ENCODE results near the gene MSMO1.
"Not testable (repeated sequence)": the region's sequence is repeated elsewhere in the genome, so short reads cannot be mapped to it uniquely, and the experiment has no call there.

MSMO1 gene

GRCh38 chr4:165327211-165328100, at the start of gene MSMO1:
Gene MSMO1 (plus strand): TSS chr4:165327669. CDS start chr4:165333371, 5,702 bp downstream.
- Histone ChIP-seq H3K9me3 (ENCODE audit: low read depth, low read length) (0 out of 2 replicates have a peak, but pooled peaks cover 4% of the 10 kb centered on the region), H3K4me3 (peak within 1 kb of the TSS; percentile 89), H3K27ac (peak within 1 kb of the TSS; percentile 90), H3K36me3 (ENCODE audit: insufficient read depth, low read length) (peaks cover 41% of the 10 kb centered on the region), H3K9ac (ENCODE audit: insufficient read length) (peak within 1 kb of the TSS; percentile 84)
- TF ChIP-seq FOXP2 (optimal IDR thresholded peaks at IDR 0.05; ENCODE audit: control extremely low read depth, extremely low read length, insufficient read depth), result no peak
- peak; percentile 90 for TF ChIP-seq POLR2AphosphoS5 (IDR thresholded peaks at IDR 0.05; ENCODE audit: borderline replicate concordance, low read depth, low read length)
- peak; percentile 95 for DNase-seq (ENCODE audit: low read depth, low spot score)

- not testable (repeated sequence) for H3K9me3 ChIP-seq (ENCODE audit: low read depth, low read length); H3K9ac ChIP-seq (ENCODE audit: insufficient read length); H3K4me3 ChIP-seq
These were observed 47.9 kb upstream of the MSMO1 start for GRCh38 chr4:165279531-165279930.

GRCh38 chr4:165284697-165285096, 42.8 kb upstream of the MSMO1 start:
- H3K36me3 ChIP-seq (ENCODE audit: insufficient read depth, low read length); H3K9me3 ChIP-seq (ENCODE audit: low read depth, low read length); H3K4me3 ChIP-seq: not testable (repeated sequence)

More at GRCh38 chr4:165279531-165279930, 47.9 kb upstream of the MSMO1 start:
- not testable (repeated sequence) for DNase-seq (ENCODE audit: low read depth, low spot score); H3K36me3 ChIP-seq (ENCODE audit: insufficient read depth, low read length); H3K27ac ChIP-seq

GRCh38 chr4:165286619-165287340, 40.7 kb upstream of the MSMO1 start:
- H3K36me3 ChIP-seq (ENCODE audit: insufficient read depth, low read length); H3K9me3 ChIP-seq (ENCODE audit: low read depth, low read length); H3K4me3 ChIP-seq; H3K9ac ChIP-seq (ENCODE audit: insufficient read length); DNase-seq (ENCODE audit: low read depth, low spot score); H3K27ac ChIP-seq: not testable (repeated sequence)

More at GRCh38 chr4:165284697-165285096, 42.8 kb upstream of the MSMO1 start:
- DNase-seq (ENCODE audit: low read depth, low spot score); H3K9ac ChIP-seq (ENCODE audit: insufficient read length); H3K27ac ChIP-seq: not testable (repeated sequence)

- TF ChIP-seq EZH2 (IDR thresholded peaks at IDR 0.05) (no peak), FOXP2 (optimal IDR thresholded peaks at IDR 0.05; ENCODE audit: control extremely low read depth, extremely low read length, insufficient read depth) (no peak), POLR2AphosphoS5 (IDR thresholded peaks at IDR 0.05; ENCODE audit: borderline replicate concordance, low read depth, low read length) (no peak)
- no peak for DNase-seq (ENCODE audit: low read depth, low spot score)
- Histone ChIP-seq H3K27ac (peak overlapping the region; percentile 68), H3K9me3 (ENCODE audit: low read depth, low read length) (no peaks in the 10 kb centered on the region), H3K9ac (ENCODE audit: insufficient read length) (no peak overlapping the region), H3K4me3 (peak overlapping the region; percentile 64), H3K36me3 (ENCODE audit: insufficient read depth, low read length) (no peaks in the 10 kb centered on the region)
These were observed 39.2 kb upstream of the MSMO1 start for GRCh38 chr4:165288226-165288625.

GRCh38 chr4:165288639-165289422, 38.6 kb upstream of the MSMO1 start:
- Histone ChIP-seq H3K36me3 (ENCODE audit: insufficient read depth, low read length) (no peaks in the 10 kb centered on the region), H3K4me3 (peak overlapping the region; percentile 64), H3K27ac (peak overlapping the region; percentile 68), H3K9me3 (ENCODE audit: low read depth, low read length) (no peaks in the 10 kb centered on the region), H3K9ac (ENCODE audit: insufficient read length) (no peak overlapping the region)
- TF ChIP-seq FOXP2 (optimal IDR thresholded peaks at IDR 0.05; ENCODE audit: control extremely low read depth, extremely low read length, insufficient read depth) (no peak), POLR2AphosphoS5 (IDR thresholded peaks at IDR 0.05; ENCODE audit: borderline replicate concordance, low read depth, low read length) (no peak), EZH2 (IDR thresholded peaks at IDR 0.05) (no peak)
- DNase-seq (ENCODE audit: low read depth, low spot score), result peak; percentile 82

GRCh38 chr4:165289423-165289785, 38.1 kb upstream of the MSMO1 start:
- no peaks in the 10 kb centered on the region for H3K9me3 ChIP-seq (ENCODE audit: low read depth, low read length)
- TF ChIP-seq POLR2AphosphoS5 (IDR thresholded peaks at IDR 0.05; ENCODE audit: borderline replicate concordance, low read depth, low read length) (no peak), EZH2 (IDR thresholded peaks at IDR 0.05) (no peak), FOXP2 (optimal IDR thresholded peaks at IDR 0.05; ENCODE audit: control extremely low read depth, extremely low read length, insufficient read depth) (no peak)
- no peak overlapping the region for H3K4me3 ChIP-seq
- DNase-seq (ENCODE audit: low read depth, low spot score), result no peak
- no peak overlapping the region for H3K9ac ChIP-seq (ENCODE audit: insufficient read length)
- no peaks in the 10 kb centered on the region for H3K36me3 ChIP-seq (ENCODE audit: insufficient read depth, low read length)
- H3K27ac ChIP-seq, result peak overlapping the region; percentile 35; the same call in 1 of the 2 replicates

GRCh38 chr4:165293061-165293460, 34.4 kb upstream of the MSMO1 start:
- Histone ChIP-seq H3K4me3 (no peak overlapping the region), H3K27ac (no peak overlapping the region), H3K9ac (ENCODE audit: insufficient read length) (no peak overlapping the region), H3K36me3 (ENCODE audit: insufficient read depth, low read length) (no peaks in the 10 kb centered on the region; the same call in 1 of the 2 replicates), H3K9me3 (ENCODE audit: low read depth, low read length) (no peaks in the 10 kb centered on the region)
- no peak for DNase-seq (ENCODE audit: low read depth, low spot score)
- TF ChIP-seq FOXP2 (optimal IDR thresholded peaks at IDR 0.05; ENCODE audit: control extremely low read depth, extremely low read length, insufficient read depth) (no peak), EZH2 (IDR thresholded peaks at IDR 0.05) (no peak), POLR2AphosphoS5 (IDR thresholded peaks at IDR 0.05; ENCODE audit: borderline replicate concordance, low read depth, low read length) (no peak)
